ENCODE data around the gene PLN.

PLN gene

DNA sequence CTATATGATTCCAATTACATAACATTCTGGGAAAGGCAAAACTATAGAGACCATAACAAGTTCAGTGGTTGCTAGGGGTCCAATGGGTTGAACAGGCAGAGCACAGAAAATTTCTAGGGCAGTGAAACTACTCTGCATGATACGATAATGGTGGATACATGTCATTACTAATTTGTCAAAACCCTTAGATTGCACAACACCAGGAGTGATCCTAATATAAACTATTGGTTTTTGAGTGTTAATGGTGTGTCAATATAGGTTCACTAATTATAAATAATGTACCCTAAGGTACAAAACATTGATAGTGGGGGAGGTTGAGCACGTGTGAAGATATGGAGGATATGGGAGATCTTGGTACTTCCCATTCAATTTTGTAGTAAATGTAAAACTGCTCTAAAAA, 42.4 kb upstream of the PLN start:
- H3K4me2 ChIP-seq (ENCODE audit: low read length) = no peak overlapping the region
- TF ChIP-seq EZH2 (IDR thresholded peaks at IDR 0.05; ENCODE audit: borderline replicate concordance, low read length) = no peak
- TF ChIP-seq, protein P1, sequence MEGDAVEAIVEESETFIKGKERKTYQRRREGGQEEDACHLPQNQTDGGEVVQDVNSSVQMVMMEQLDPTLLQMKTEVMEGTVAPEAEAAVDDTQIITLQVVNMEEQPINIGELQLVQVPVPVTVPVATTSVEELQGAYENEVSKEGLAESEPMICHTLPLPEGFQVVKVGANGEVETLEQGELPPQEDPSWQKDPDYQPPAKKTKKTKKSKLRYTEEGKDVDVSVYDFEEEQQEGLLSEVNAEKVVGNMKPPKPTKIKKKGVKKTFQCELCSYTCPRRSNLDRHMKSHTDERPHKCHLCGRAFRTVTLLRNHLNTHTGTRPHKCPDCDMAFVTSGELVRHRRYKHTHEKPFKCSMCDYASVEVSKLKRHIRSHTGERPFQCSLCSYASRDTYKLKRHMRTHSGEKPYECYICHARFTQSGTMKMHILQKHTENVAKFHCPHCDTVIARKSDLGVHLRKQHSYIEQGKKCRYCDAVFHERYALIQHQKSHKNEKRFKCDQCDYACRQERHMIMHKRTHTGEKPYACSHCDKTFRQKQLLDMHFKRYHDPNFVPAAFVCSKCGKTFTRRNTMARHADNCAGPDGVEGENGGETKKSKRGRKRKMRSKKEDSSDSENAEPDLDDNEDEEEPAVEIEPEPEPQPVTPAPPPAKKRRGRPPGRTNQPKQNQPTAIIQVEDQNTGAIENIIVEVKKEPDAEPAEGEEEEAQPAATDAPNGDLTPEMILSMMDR (IDR thresholded peaks at IDR 0.05; ENCODE audit: low read length) = no peak
- H3K9me2 ChIP-seq (ENCODE audit: low read depth, low read length) = no peaks in the 10 kb centered on the region
- no peaks in the 10 kb centered on the region for H3K79me2 ChIP-seq (ENCODE audit: insufficient read depth, low read length)
- no peaks in the 10 kb centered on the region for H3F3A ChIP-seq (ENCODE audit: insufficient read depth, low read length)
- no peaks in the 10 kb centered on the region for H3K9me3 ChIP-seq (ENCODE audit: low read length)
- no peaks in the 10 kb centered on the region for H3K27me3 ChIP-seq (ENCODE audit: insufficient read depth, low read length)
- H3K4me3 ChIP-seq (ENCODE audit: low read depth, low read length, poor library complexity, severe bottlenecking) = no peak overlapping the region
- no peak overlapping the region for H2AFZ ChIP-seq (ENCODE audit: low read length)
- H3K4me1 ChIP-seq (ENCODE audit: insufficient read depth, low read length, severe bottlenecking) = peaks cover 6% of the 10 kb centered on the region
- H3K9ac ChIP-seq (ENCODE audit: low read length) = no peak overlapping the region
- no peaks in the 10 kb centered on the region for H3K36me3 ChIP-seq (ENCODE audit: insufficient read depth, low read length)
- no peak overlapping the region for H3K27ac ChIP-seq (ENCODE audit: low read depth, low read length, poor library complexity, severe bottlenecking)
- no peaks in the 10 kb centered on the region for H4K20me1 ChIP-seq (ENCODE audit: insufficient read depth, low read length)

DNA sequence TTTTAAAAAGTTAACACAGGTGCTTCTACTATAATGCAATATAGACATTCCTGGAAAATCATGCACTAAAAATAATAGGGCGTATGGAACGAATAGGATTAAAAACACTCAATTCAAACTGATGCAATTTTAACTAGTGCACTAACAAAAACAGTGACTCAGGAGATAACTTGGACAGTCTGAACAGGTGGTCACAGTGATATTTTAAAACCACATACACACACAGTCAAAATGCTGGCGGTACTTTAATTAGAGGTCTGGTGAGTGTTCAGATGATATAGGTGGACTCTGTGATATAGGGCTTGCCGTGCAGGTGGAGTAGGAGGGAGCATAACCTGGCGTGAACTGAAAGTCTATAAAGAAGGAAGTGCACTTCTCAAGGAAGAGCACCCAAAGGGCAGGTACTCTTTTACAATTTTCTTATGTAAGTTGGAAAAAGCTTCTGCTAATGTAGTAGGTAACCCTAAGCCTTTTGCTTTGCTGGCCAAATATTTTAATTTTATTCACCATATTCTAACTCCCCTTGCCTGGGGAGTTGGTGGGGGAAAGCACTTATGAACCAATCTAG, 41.9 kb upstream of the PLN start:
- H3K36me3 ChIP-seq (ENCODE audit: insufficient read depth, low read length) = no peaks in the 10 kb centered on the region
- TF ChIP-seq, protein P1 (IDR thresholded peaks at IDR 0.05; ENCODE audit: low read length) = no peak
- TF ChIP-seq EZH2 (IDR thresholded peaks at IDR 0.05; ENCODE audit: borderline replicate concordance, low read length) = no peak

GRCh38 chr6:118507636-118508035, 40.5 kb upstream of the PLN start:
- H3K4me3 ChIP-seq (ENCODE audit: low read depth, low read length, poor library complexity, severe bottlenecking) = no peak overlapping the region
- H3K4me2 ChIP-seq (ENCODE audit: low read length) = no peak overlapping the region
- no peaks in the 10 kb centered on the region for H3K27me3 ChIP-seq (ENCODE audit: insufficient read depth, low read length)
- no peak overlapping the region for H3K9ac ChIP-seq (ENCODE audit: low read length)
- H3K27ac ChIP-seq (ENCODE audit: low read depth, low read length, poor library complexity, severe bottlenecking) = no peak overlapping the region
- no peaks in the 10 kb centered on the region for H4K20me1 ChIP-seq (ENCODE audit: insufficient read depth, low read length)
- no peaks in the 10 kb centered on the region for H3K79me2 ChIP-seq (ENCODE audit: insufficient read depth, low read length)
- no peaks in the 10 kb centered on the region for H3K36me3 ChIP-seq (ENCODE audit: insufficient read depth, low read length)
- H3K4me1 ChIP-seq (ENCODE audit: insufficient read depth, low read length, severe bottlenecking) = peaks cover 6% of the 10 kb centered on the region
- no peak for TF ChIP-seq EZH2 (IDR thresholded peaks at IDR 0.05; ENCODE audit: borderline replicate concordance, low read length)
- TF ChIP-seq, protein P1 (IDR thresholded peaks at IDR 0.05; ENCODE audit: low read length) = no peak
- no peak overlapping the region for H2AFZ ChIP-seq (ENCODE audit: low read length)
- H3K9me2 ChIP-seq (ENCODE audit: low read depth, low read length) = no peaks in the 10 kb centered on the region
- no peaks in the 10 kb centered on the region for H3F3A ChIP-seq (ENCODE audit: insufficient read depth, low read length)
- H3K9me3 ChIP-seq (ENCODE audit: low read length) = no peaks in the 10 kb centered on the region

More for the DNA sequence above, 41.9 kb upstream of the PLN start:
- Histone ChIP-seq H4K20me1 (ENCODE audit: insufficient read depth, low read length) (no peaks in the 10 kb centered on the region), H3F3A (ENCODE audit: insufficient read depth, low read length) (no peaks in the 10 kb centered on the region), H3K9me3 (ENCODE audit: low read length) (no peaks in the 10 kb centered on the region), H2AFZ (ENCODE audit: low read length) (no peak overlapping the region), H3K27ac (ENCODE audit: low read depth, low read length, poor library complexity, severe bottlenecking) (no peak overlapping the region), H3K4me3 (ENCODE audit: low read depth, low read length, poor library complexity, severe bottlenecking) (no peak overlapping the region), H3K4me1 (ENCODE audit: insufficient read depth, low read length, severe bottlenecking) (peaks cover 6% of the 10 kb centered on the region), H3K9ac (ENCODE audit: low read length) (no peak overlapping the region), H3K79me2 (ENCODE audit: insufficient read depth, low read length) (no peaks in the 10 kb centered on the region), H3K4me2 (ENCODE audit: low read length) (no peak overlapping the region), H3K27me3 (ENCODE audit: insufficient read depth, low read length) (no peaks in the 10 kb centered on the region), H3K9me2 (ENCODE audit: low read depth, low read length) (no peaks in the 10 kb centered on the region)

Data from OCI-LY1 (cell line).